HG02623 (cell line): Measurements from ENCODE around the gene TMED6.
"Not testable (repeated sequence)": the region's sequence is repeated elsewhere in the genome, so short reads cannot be mapped to it uniquely, and the experiment has no call there.

Source experiments
- ATAC-seq: cut with Tn5 transposase; IDR thresholded peaks from one replicate; pipeline ENCODE4 v1.9.1; 2021; ENCODE audit warnings: moderate library complexity; ENCODE audit not compliant: unreplicated experiment

The TMED6 gene

DNA sequence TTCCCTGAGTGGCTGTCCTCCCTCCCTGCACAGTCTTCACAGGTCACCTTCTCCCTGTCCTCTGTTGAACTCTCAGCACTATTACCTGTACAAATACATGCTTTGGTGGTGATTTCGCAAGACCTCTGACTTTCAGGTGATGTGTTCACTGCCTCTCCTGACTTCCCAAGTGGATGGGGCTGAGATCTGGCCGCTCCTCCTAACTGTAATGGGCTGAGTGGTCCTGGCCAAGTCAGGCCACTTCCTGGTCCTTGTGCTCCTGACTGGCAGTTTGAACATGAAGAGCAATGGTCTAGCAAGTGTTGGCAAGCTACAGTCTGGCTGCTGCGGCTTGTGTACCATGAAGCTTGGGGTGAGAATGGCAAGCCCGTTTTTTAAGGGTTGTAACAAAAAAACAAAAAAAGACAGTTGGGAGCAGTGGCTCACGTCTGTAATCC lies 11.7 kb upstream of the TMED6 start:
- ATAC-seq: no peak

DNA sequence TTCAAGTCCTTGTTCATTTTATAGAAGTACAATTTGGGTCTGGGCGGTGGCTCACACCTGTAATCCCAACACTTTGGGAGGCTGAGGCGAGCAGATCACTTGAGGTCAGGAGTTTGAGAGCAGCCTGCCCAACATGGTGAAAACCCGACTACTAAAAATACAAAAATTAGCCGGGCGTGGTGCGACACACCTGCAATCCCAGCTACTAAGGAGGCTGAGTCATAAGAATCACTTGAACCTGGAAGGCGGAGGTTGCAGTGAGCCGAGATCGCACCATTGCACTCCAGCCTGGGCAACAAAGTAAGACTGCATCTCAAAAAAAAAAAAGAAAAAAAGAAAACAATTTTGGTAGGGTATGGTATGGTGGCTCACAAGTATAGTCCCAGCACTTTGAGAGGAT lies 8.5 kb upstream of the TMED6 start:
- not testable (repeated sequence) for ATAC-seq

DNA sequence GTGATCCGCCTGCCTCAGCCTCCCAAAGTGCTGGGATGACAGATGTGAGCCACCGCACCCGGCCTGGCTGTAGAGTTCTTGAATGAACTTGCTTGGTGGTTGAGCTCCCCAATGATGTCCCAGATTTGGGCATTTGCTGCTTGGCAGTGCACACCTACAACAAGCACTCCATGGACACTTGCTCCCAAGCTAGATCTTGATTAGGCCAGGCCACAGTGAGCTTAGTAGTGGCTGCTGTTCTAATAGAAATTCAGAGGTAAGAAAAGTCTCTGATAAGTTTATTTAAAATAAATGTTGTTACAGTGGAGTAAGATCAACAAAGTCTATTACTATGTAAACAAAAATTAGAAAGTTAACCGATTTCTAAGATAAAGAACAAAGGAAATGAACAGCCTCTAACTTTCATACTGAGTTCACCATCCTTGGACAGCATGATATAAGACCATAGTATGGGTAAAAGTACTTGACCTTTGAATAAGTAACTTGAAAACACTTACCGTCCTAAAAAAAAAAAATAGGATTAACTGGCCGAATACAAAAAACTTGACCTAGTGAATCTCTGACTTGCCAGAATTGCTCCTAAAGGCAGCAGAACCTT lies 951 bp downstream of the TMED6 start:
- ATAC-seq: no peak

DNA sequence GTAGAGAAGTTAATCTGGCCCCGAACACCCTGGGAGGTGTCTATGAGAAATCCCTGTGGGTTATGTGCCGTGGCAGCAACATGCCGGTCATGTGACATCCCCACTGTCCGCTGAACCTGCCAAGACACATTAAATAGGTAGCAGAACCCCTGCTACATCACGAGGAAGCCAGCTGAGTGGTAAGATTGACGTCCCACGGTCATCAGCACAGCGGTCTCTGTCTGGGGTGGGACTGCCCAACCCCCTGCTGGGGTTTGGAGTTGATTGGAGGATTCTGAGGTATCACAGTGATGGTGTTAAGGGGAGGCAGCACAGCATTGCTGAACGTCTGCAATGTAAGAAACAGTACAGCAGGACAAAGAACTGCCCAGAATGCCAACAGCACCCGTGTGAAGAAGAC lies 2.0 kb downstream of the TMED6 start:
- no peak for ATAC-seq

DNA sequence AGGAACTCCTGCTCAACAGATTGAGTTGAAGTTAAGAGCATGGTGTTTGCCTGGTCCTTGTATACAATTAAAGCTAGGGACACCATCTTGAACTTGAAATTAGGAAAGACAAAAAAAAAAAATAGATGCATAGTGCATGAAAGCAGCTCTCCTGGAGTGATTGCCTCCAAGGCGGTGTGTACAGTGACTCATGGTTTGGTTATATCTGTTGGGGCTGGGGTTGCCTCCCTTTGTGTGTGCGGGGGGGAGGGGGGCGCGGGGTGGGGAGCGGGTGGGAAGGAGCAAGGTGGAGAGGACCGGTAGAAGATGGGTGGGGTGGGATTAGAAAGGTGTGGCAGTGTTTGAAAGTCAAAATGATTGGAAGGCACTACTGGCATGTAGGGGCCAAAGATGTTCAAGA lies 3.4 kb downstream of the TMED6 start:
- ATAC-seq: no peak

DNA sequence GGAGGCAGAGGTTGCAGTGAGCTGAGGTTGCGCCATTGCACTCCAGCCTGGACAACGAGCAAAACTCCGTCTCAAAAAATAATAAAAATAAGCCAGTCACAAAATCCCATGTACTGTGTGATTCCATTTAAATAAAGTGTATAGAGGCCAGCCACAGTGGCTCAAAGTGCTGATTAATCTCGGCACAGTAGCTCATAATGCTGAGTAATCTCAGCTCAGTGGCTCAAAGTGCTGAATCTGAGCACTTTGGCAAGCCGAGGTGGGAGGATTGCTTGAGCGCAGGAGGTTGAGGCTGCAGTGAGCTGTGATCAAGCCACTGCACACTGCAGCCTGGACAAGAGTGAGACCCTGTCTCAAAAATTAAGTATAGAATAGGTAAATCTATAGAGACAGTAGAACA lies 4.9 kb downstream of the TMED6 start:
- no peak for ATAC-seq

DNA sequence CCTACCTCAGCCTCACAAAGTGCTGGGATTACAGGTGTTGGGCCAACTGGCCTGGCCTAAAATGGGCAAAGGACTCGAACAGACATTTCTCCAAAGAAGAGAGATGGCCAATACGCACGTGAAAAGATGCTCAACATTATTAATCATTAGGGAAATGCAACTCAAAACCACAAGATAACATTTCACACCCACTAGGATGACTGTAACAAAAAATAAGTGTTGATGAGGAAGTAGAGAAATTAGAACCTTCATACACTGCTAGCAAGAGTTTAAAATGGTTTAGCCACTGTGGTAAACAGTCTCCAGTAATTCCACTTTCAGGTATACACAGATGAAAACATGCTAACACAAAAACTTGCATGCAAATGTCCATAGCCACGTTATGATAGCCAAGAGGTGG lies 5.7 kb downstream of the TMED6 start:
- ATAC-seq: no peak

DNA sequence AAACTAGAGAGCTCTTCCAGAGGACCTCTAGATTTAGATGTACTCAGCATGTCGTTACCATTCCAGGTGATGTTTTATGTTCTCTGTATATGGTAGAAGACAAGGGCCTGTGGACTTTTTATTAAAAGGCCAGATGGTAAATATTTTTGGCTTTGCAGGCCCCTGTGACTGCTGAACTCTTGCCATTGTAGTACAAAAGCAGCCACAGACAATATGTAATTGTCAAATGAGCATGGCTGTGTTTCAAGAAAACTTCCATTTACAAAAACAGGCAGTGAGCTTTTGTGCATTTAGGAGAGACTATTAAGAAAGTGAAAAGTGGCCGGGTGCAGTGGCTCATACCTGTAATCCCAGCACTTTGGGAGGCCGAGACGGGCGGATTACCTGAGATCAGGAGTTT lies 7.4 kb downstream of the TMED6 start:
- ATAC-seq: no peak

DNA sequence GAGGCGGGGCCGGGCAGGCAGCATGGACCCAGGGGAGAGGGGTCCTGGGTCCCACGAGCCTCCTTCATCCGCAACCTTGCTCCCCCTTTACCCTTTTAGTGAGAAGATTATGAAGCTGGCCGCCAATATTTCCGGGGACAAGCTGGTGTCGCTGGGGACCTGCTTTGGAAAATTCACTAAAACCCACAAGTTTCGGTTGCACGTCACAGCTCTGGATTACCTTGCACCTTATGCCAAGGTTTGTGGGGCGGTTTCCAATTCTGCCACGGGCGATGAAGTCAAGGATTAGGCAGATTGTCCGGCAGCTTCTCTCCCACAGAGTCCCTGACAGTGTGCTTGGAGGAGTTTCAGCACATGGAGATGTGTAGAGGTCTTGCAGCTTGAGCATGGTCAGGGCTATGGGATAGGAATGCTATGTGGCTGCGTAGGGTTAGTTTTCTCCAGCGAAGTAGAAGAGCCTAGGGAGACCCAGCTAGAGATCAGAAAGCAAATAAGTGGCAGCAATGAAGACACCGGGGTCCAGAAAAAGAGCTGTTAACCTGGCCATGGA lies 11.4 kb downstream of the TMED6 start:
- no peak for ATAC-seq

DNA sequence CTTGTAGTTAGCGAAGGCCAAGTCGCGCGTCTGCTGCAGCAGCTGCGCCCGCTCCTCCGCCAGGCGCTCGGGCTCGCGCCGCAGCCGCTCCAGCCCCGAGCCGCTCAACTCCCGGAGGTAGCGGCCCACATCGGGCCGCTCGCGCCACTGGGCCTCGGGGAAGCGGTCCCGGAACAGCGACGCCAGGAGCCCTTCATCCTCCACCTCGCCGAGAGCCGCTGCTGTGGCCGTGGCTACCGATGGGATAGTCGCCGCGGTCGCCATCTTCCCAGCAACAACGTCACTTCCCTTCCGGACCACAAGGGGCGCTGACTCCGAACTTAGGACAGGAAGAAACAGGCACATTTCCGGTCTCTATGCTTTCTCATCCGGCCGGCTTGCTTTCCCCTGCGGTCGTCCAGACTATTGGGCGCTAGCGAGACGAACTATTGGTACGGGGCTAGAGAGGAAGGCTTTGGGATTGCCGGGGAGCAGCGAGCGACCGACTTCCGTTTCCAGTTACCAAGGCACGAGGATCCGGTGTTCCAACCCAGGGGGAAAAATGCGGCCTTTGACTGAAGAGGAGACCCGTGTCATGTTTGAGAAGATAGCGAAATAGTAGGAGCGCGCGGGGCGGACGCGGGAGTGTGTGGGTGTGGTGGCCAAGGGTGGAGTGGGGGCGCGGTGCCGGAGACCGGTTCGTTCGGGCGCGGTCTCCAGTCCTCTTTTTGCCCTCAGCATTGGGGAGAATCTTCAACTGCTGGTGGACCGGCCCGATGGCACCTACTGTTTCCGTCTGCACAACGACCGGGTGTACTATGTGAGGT lies 12.1 kb downstream of the TMED6 start, which contains the start of the genes COG8 and NIP7:
Gene COG8 (minus strand): TSS at position 276 of the 806 bp plus-strand sequence. CDS start 12 bp downstream, at position 264.
Gene NIP7 (plus strand): TSS at position 484 of the 806 bp plus-strand sequence. CDS start 58 bp downstream, at position 542.
- peak; percentile 81 for ATAC-seq

DNA sequence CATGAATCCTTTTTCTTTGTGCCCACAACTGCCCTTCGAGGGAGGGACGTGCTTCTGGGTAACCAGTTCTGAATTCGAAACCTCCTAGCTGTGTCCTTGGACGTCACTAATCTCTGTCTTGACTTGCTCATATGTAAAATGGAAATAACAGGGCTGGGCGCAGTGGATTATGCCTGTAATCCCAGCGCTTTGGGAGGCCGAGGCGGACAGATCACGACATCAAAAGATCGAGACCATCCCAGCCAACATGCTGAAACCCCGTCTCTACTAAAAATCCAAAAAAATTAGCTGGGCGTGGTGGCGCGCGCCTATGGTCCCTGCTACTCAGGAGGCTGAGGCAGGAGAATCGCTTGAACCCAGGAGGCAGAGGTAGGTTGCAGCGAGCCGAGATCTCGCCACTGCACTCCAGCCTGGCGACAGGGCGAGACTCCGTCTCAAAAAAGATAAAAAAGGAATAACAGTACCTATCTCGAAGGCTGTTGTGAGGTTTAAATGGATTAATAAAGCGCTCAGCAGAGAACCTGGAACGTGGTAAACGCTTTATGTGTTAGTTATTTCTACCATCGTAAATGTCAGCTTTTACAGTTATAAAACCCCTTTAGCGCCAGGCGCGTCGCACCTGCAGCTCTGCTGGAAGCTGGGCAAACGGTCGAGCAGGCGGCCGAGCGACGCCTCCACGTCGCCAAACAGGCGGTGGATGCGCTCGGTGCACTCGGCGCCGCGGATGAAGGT lies 12.9 kb downstream of the TMED6 start:
- no peak for ATAC-seq

DNA sequence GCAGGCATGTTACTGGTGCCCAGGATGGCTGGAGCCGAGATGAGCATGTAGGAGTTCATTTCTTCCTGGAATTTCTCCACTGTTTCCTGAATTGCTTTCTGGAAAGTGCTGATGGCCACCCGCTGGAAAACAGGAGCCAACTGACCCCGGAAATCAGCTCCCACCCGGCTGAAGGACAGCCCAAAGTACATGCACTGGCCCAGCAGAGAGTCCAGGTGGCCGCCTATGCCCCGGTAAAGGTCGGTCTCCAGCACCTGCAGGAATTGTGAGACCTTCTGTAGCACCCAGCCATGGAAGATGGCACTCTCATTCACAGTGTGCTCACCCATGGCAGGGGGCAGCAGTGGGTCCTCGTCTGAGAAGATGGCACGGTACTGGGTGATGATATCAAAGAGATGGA lies 16.9 kb downstream of the TMED6 start:
- ATAC-seq: no peak

DNA sequence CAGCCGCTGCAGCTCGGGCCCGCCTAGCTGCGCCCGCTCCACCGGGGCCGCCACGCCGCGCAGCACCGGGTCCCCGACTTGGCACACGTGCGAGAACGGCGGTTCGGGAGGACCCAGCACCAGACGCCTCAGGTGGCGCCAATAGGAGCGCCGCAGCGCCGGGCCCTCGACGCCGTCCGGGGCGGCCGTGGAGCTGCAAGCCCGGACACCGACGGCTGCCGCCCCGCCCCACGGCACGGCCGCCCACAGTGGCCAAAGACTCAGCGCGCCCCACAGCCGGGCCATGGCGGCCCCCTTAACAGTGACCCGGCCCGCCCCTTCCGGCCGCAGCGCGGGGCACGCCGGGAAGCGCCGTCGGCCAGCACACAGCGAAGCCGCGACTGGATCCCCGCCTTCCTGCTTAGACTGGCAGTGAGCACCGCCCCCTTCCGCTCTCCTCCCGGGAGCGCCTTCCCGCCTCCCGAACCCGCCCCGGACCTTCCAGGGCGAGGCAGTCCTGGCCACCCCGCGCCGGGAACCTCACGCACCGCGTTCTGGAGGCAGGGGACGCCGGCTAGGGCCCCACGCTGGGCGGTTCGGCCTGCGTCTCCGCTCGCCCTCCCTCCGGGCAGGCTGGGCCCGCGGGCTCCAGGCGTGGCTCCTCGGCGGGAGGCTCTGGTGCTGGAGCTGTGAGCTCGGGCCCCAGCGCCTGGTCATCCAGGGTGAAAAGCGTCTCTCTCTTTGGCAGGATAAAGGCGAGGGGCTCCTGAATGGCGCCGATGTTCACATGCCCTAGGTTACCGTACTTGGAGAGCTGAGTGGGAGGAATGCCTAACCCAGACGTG lies 21.1 kb downstream of the TMED6 start, which contains the start of gene PDF:
Gene PDF (minus strand): TSS at position 303 of the 824 bp plus-strand sequence. CDS start 18 bp downstream, at position 285.
- ATAC-seq: peak; percentile 95

DNA sequence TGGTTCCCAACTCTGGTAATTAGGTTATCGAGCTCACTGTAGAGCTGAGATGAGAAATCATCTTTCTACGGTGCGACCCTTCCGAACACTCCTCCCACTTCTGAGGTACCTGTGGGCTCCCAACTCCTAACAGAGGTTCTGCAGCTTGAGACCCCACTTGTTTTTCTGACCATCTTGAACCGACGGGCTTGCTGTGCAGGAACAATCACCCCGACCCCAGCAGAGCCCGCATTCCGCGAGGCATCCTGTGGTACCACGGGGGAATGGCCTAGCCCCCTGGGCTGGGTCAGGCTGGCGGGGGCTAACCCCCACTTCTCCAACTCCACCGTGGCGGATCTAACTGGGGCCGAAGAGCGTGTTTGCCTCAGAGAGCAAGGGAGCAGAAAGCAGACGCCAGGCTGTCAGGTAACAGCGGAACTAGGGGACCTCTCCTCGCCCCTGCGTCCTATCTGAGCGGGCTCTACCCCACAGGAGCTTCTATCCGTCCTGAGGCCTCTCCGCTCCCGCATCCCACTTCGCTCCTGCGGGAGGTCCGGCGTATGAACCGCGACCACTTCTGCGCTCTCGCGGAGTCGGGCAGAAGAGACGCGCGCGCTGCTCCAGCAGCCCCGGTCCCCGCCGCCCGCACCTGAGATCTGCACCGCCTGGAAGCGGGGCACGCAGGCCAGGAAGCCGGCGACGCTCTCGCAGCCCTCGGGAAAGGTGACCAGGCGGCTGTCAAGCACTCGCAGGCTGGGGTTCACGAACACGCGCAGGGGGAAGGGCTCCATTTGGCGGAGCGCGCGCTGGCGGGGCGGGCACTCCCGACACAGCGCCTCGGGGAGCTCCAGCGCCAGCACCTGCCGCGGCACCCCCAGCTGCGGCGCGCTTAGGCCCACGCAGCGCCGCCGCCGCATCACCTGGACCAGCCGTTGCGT lies 22.0 kb downstream of the TMED6 start:
- ATAC-seq: peak; percentile 33

DNA sequence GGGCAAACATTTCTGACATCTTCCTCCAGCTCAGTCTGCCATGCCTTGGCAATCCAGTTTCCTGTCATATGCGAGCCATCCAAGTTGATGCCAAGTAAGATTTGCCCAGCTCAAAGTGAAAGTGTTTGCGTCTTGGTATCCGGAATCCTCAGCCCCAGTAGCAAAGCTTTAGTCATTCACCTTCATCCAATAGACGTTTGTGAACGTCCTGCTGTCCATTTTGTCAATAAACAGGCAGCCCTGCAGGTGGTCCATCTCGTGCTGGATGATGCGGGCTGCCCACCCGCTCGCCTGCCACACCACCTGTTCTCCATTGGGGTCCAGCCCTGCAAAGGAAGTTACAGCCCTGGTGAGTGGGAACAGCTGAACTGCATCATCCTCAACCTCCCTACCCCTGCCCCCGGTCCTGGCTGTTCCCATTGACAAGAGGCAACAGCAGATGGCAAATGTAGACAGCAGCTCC lies 22.7 kb downstream of the TMED6 start:
- no peak for ATAC-seq

DNA sequence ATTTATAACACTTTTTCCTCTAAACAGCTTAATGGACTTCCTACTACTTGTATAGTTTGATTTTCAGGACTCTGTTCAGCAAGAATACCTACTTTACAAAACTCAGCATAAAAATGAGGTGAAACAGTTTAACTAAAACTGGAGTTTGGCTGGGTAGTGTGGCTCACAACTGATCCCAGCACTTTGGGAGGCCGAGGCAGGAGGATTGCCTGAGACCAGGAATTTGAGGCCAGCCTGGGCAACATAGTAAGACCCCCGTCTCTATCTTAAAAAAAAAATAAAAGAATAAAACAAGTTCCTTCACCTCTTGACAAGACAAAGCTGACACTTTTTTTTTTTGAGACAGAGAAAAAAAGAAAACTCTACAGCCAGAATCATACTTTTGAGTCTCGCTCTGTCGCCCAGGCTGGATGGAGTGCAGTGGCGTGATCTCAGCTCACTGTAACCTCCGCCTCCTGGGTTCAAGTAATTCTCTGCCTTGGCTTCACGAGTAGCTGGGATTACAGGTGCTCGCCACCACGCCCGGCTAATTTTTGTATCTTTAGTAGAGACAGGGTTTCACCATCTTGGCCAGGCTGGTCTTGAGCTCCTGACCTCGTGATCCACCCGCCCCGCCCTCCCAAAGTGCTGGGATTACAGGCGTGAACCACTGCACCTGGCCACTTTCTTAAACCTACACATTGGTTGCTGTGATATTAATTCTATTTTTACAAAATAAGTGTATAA lies 23.8 kb downstream of the TMED6 start:
- no peak for ATAC-seq

DNA sequence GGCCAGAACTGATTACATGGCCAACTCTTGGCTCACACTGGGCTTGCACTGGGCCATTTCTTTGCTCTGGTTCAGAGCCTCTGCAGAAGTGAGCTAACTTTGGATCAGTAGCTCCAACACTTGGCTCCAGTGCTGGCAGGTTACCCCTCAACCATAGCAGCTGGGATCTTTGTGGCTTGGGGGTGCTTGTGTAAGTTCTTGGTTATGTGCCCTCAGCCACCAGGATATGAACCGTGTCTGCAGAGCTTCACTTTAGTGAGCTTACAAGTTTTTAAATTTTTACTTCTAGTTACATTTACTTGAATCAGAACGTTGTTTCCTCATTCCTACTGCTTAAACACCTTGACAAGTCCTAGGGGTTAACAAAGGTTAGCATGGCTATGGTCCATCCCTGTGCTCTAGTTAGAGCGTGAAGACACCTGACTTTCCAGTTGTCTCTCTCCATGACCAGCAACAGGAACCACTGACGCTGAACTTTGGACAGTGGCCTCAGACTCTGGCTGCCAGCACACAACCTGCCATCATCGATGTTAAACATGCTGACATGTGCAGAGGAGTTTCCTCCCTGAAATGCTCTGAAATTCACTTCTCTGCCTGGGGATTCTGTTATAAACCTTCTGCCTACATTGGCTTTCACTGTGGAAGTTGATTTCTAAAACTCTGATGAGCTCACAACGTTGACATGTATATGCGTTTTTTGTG lies 25.3 kb downstream of the TMED6 start:
- no peak for ATAC-seq

DNA sequence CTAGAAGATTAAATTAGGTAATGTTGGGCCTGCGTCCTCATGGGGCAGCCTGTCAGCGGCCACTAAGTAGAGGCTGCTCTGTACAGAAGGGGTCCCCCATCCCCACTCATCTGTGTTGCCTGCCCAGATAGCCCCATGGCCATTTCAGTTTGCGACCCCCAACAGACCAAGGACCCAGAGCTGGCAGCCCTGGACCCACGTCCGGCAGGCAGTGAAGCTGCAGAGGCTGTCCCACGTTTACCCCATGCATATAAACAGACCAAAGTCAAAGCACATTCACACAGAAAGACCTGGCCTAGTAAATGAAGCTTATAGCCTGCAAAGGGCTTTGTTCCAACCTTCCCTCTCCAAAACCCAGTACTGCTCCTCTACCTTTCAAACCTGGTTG lies 25.8 kb downstream of the TMED6 start:
- ATAC-seq: no peak
